ENCODE measurements around the gene RPL15. TPM values are rescaled to one million over a fixed set of nuclear protein-coding genes. Genes with fewer than 3 reads are reported as not detected.

The RPL15 gene
- total RNA-seq, 2 donors from 2014 or later = 385 to 1,128 TPM

GRCh38 chr3:23872330-23872729 is 44.6 kb upstream of the RPL15 start:
- DNase-seq (no peak), ATAC-seq (no peak)
- intact Hi-C loops (cut with DNase I) = no loop called here
- Histone ChIP-seq H3K27me3 (no peaks in the 10 kb centered on the region), H3K9me3 (no peaks in the 10 kb centered on the region), H3K27ac (no peak overlapping the region), H3K4me3 (no peak overlapping the region), H3K36me3 (replicated peaks in 1 of 2; ENCODE audit: insufficient read depth in 1 of 2, low read depth in 2 of 2) (no peaks in the 10 kb centered on the region), H3K4me1 (peaks cover 13% of the 10 kb centered on the region)
- no peak for TF ChIP-seq POLR2A (IDR thresholded peaks at IDR 0.05)
- TF ChIP-seq CTCF (IDR thresholded peaks at IDR 0.05) = no peak
- 97 to 100% methylated on average over 2 to 3 of the region's 3 CpGs for WGBS, 2 donors

- 76% methylated on average over 2 of the region's 2 CpGs for WGBS, 2 donors
- H3K36me3 ChIP-seq (replicated peaks in 1 of 2; ENCODE audit: insufficient read depth in 1 of 2, low read depth in 2 of 2) = no peaks in the 10 kb centered on the region
- ATAC-seq = no peak
- DNase-seq = no peak
- intact Hi-C loops (cut with DNase I) = no loop called here
- H3K9me3 ChIP-seq = no peaks in the 10 kb centered on the region
- no peak overlapping the region for H3K27ac ChIP-seq
- peaks cover 8% of the 10 kb centered on the region for H3K4me1 ChIP-seq
- H3K4me3 ChIP-seq = no peak overlapping the region
- no peaks in the 10 kb centered on the region for H3K27me3 ChIP-seq
- no peak for TF ChIP-seq CTCF (IDR thresholded peaks at IDR 0.05)
- TF ChIP-seq POLR2A (IDR thresholded peaks at IDR 0.05) = no peak
Measured at GRCh38 chr3:23873941-23874340, 43.0 kb upstream of the RPL15 start.

GRCh38 chr3:23874359-23875112 is 42.4 kb upstream of the RPL15 start:
- Histone ChIP-seq H3K9me3 (no peaks in the 10 kb centered on the region), H3K27me3 (no peaks in the 10 kb centered on the region), H3K36me3 (replicated peaks in 1 of 2; ENCODE audit: insufficient read depth in 1 of 2, low read depth in 2 of 2) (no peaks in the 10 kb centered on the region), H3K4me1 (peaks cover 8% of the 10 kb centered on the region), H3K27ac (no peak overlapping the region), H3K4me3 (no peak overlapping the region)
- DNase-seq (no peak), ATAC-seq (no peak)
- no peak for TF ChIP-seq CTCF (IDR thresholded peaks at IDR 0.05)
- TF ChIP-seq POLR2A (IDR thresholded peaks at IDR 0.05) = no peak
- intact Hi-C loops (cut with DNase I) = no loop called here
- 66% methylated on average over 6 of the region's 6 CpGs for WGBS, 2 donors

GRCh38 chr3:23875113-23875725 is 41.7 kb upstream of the RPL15 start:
- DNase-seq (no peak), ATAC-seq (no peak)
- Histone ChIP-seq H3K4me3 (no peak overlapping the region), H3K4me1 (peaks cover 8% of the 10 kb centered on the region), H3K27me3 (no peaks in the 10 kb centered on the region), H3K36me3 (replicated peaks in 1 of 2; ENCODE audit: insufficient read depth in 1 of 2, low read depth in 2 of 2) (no peaks in the 10 kb centered on the region), H3K27ac (no peak overlapping the region), H3K9me3 (no peaks in the 10 kb centered on the region)
- intact Hi-C loops (cut with DNase I) = no loop called here
- 73 to 87% methylated on average over 4 of the region's 4 CpGs for WGBS, 2 donors
- TF ChIP-seq POLR2A (IDR thresholded peaks at IDR 0.05) (no peak), CTCF (IDR thresholded peaks at IDR 0.05) (no peak)

- H3K9me3 ChIP-seq = no peaks in the 10 kb centered on the region
- H3K27ac ChIP-seq = no peak overlapping the region
- 83 to 91% methylated on average over 2 of the region's 2 CpGs for WGBS, 2 donors
- no peak for ATAC-seq
- TF ChIP-seq CTCF (IDR thresholded peaks at IDR 0.05) (no peak), POLR2A (IDR thresholded peaks at IDR 0.05) (no peak)
- no peaks in the 10 kb centered on the region for H3K27me3 ChIP-seq
- H3K4me3 ChIP-seq = no peak overlapping the region
- DNase-seq = no peak
- intact Hi-C loops (cut with DNase I) = no loop called here
- no peaks in the 10 kb centered on the region for H3K36me3 ChIP-seq (replicated peaks in 1 of 2; ENCODE audit: insufficient read depth in 1 of 2, low read depth in 2 of 2)
- peaks cover 15% of the 10 kb centered on the region for H3K4me1 ChIP-seq
Measured at GRCh38 chr3:23876923-23877322, 40.0 kb upstream of the RPL15 start.
